Tibial nerve (tissue), 4 donors: ENCODE data around the gene TCF12.

ENCODE experiments used
- EP300 ChIP-seq, 2 donors: sonication (generic); formaldehyde crosslinking; IDR thresholded peaks; one replicate each; pipeline ENCODE4 v1.6.1; 2017; ENCODE audit warnings: antibody characterized with exemption in 2 of 2, mild to moderate bottlenecking in 1 of 2
- POLR2A ChIP-seq, 2 donors: fragments of 450-650 bp; IDR thresholded peaks; one replicate each; pipeline ENCODE4 v1.6.1; 2017; ENCODE audit warnings: antibody characterized with exemption in 2 of 2, mild to moderate bottlenecking in 2 of 2, moderate library complexity in 2 of 2
- TF ChIP-seq, protein P1 (sequence below), 5 experiments: fragments of 200-600 bp in 3 of 5; fragments of 450-650 bp in 2 of 5; sonication (generic) in 3 of 5; IDR thresholded peaks; one replicate each; pipeline ENCODE4 v1.5.1; 2016 to 2019; ENCODE audit warnings: antibody characterized with exemption in 5 of 5, mild to moderate bottlenecking in 3 of 5, moderate library complexity in 2 of 5

GRCh38 chr15:57333487-57333886, 415.0 kb downstream of the TCF12 start:
- TF ChIP-seq, protein P1, sequence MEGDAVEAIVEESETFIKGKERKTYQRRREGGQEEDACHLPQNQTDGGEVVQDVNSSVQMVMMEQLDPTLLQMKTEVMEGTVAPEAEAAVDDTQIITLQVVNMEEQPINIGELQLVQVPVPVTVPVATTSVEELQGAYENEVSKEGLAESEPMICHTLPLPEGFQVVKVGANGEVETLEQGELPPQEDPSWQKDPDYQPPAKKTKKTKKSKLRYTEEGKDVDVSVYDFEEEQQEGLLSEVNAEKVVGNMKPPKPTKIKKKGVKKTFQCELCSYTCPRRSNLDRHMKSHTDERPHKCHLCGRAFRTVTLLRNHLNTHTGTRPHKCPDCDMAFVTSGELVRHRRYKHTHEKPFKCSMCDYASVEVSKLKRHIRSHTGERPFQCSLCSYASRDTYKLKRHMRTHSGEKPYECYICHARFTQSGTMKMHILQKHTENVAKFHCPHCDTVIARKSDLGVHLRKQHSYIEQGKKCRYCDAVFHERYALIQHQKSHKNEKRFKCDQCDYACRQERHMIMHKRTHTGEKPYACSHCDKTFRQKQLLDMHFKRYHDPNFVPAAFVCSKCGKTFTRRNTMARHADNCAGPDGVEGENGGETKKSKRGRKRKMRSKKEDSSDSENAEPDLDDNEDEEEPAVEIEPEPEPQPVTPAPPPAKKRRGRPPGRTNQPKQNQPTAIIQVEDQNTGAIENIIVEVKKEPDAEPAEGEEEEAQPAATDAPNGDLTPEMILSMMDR (IDR thresholded peaks at IDR 0.05) = no peak
- TF ChIP-seq EP300 (IDR thresholded peaks at IDR 0.05) = no peak
- no peak for TF ChIP-seq POLR2A (IDR thresholded peaks at IDR 0.05)
